ENCODE results near the gene C15orf40. TPM values are rescaled to one million over a fixed set of nuclear protein-coding genes. Genes with fewer than 3 reads are reported as not detected.

C15orf40 gene
- total and polyA plus RNA-seq, 2 of the 13 experiments (the other 11 are each of a cell fraction or from before 2014, with no cell fraction given) = 24.0 to 26.3 TPM

DNA sequence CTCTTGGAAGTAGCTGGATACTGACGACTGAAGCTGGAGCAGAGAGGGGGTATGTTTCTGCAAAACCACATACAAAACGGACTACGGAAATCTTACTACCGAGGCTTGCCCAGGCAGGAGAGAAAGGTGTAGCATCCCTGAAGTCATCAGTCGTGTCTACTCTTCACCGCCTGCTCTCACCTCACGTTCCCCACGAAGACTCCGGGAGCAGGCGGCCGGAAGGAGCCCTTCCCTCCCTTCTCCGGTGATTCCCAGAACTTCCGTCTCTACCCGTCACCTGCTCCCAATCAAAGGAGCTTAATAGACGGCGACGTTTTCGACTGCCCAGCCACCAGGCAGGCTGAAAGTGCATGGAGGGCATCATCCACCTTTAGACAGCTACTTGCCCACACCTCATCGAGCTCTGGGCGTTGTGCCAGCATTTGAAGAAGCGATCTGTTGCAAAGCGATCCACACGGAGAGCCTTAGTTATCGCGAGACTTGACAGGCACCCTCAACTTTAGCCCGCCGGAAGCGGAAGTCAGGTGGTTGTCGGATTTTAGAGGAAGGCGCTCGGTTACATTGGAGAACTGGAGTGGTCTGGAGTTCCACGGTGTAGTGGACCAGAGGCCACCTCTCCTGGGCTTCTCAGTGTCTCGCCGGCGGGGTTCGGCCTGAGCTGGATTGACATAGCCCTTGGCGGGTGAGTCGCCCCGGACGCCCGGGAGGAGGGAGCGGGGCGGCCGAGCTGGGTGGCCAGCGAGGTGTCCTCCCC lies 25.6 kb downstream of the C15orf40 start, which contains the start of gene RAMAC (continued):
- TF ChIP-seq, protein P1, sequence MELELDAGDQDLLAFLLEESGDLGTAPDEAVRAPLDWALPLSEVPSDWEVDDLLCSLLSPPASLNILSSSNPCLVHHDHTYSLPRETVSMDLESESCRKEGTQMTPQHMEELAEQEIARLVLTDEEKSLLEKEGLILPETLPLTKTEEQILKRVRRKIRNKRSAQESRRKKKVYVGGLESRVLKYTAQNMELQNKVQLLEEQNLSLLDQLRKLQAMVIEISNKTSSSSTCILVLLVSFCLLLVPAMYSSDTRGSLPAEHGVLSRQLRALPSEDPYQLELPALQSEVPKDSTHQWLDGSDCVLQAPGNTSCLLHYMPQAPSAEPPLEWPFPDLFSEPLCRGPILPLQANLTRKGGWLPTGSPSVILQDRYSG (CRISPR knock-in tag; IDR thresholded peaks at IDR 0.05) = peak; percentile 94; the same call in 1 of the 2 replicates
- TF ChIP-seq, protein P2, sequence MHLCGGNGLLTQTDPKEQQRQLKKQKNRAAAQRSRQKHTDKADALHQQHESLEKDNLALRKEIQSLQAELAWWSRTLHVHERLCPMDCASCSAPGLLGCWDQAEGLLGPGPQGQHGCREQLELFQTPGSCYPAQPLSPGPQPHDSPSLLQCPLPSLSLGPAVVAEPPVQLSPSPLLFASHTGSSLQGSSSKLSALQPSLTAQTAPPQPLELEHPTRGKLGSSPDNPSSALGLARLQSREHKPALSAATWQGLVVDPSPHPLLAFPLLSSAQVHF (CRISPR knock-in tag; IDR thresholded peaks at IDR 0.05) = 0 out of 2 replicates have a peak, but pooled peaks have one; percentile 67
- no peak for TF ChIP-seq NFYB (CRISPR knock-in tag; IDR thresholded peaks at IDR 0.05)
- TF ChIP-seq RFXAP (CRISPR knock-in tag; IDR thresholded peaks at IDR 0.05; ENCODE audit: borderline replicate concordance) = peak; percentile 68; the same call in 1 of the 2 replicates
- TF ChIP-seq, protein P3, sequence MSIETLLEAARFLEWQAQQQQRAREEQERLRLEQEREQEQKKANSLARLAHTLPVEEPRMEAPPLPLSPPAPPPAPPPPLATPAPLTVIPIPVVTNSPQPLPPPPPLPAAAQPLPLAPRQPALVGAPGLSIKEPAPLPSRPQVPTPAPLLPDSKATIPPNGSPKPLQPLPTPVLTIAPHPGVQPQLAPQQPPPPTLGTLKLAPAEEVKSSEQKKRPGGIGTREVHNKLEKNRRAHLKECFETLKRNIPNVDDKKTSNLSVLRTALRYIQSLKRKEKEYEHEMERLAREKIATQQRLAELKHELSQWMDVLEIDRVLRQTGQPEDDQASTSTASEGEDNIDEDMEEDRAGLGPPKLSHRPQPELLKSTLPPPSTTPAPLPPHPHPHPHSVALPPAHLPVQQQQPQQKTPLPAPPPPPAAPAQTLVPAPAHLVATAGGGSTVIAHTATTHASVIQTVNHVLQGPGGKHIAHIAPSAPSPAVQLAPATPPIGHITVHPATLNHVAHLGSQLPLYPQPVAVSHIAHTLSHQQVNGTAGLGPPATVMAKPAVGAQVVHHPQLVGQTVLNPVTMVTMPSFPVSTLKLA (IDR thresholded peaks at IDR 0.05) = no peak
- peak; percentile 81; the same call in 1 of the 2 replicates for TF ChIP-seq KAT7 (CRISPR knock-in tag; IDR thresholded peaks at IDR 0.05; ENCODE audit: borderline replicate concordance)
- TF ChIP-seq, protein P4, sequence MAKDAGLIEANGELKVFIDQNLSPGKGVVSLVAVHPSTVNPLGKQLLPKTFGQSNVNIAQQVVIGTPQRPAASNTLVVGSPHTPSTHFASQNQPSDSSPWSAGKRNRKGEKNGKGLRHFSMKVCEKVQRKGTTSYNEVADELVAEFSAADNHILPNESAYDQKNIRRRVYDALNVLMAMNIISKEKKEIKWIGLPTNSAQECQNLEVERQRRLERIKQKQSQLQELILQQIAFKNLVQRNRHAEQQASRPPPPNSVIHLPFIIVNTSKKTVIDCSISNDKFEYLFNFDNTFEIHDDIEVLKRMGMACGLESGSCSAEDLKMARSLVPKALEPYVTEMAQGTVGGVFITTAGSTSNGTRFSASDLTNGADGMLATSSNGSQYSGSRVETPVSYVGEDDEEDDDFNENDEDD (CRISPR knock-in tag; IDR thresholded peaks at IDR 0.05; ENCODE audit: borderline replicate concordance) = peak; percentile 99
- no peak; the same call in 1 of the 2 replicates for TF ChIP-seq FOXK1 (CRISPR knock-in tag; IDR thresholded peaks at IDR 0.05; ENCODE audit: borderline replicate concordance, low read depth)
- TF ChIP-seq RXRA (CRISPR knock-in tag; IDR thresholded peaks at IDR 0.05) = peak; percentile 62
- no peak for TF ChIP-seq ATM (IDR thresholded peaks at IDR 0.05; ENCODE audit: borderline replicate concordance)
- peak; percentile 39; the same call in 1 of the 2 replicates for TF ChIP-seq HOXA5 (CRISPR knock-in tag; IDR thresholded peaks at IDR 0.05)
- TF ChIP-seq ZBTB7A (CRISPR knock-in tag; IDR thresholded peaks at IDR 0.05) = peak; percentile 91
- TF ChIP-seq NFATC3 (CRISPR knock-in tag; IDR thresholded peaks at IDR 0.05) = 0 out of 2 replicates have a peak, but pooled peaks have one; percentile 71
- peak; percentile 56 for TF ChIP-seq ZFY (CRISPR knock-in tag; IDR thresholded peaks at IDR 0.05)
- no peak for TF ChIP-seq TP53 (CRISPR knock-in tag; conservative IDR thresholded peaks at IDR 0.05)
- TF ChIP-seq DMAP1 (CRISPR knock-in tag; IDR thresholded peaks at IDR 0.05) = peak; percentile 90
- 0 out of 2 replicates have a peak, but pooled peaks have one; percentile 54 for TF ChIP-seq EED (CRISPR knock-in tag; IDR thresholded peaks at IDR 0.05)
- TF ChIP-seq, protein P5, sequence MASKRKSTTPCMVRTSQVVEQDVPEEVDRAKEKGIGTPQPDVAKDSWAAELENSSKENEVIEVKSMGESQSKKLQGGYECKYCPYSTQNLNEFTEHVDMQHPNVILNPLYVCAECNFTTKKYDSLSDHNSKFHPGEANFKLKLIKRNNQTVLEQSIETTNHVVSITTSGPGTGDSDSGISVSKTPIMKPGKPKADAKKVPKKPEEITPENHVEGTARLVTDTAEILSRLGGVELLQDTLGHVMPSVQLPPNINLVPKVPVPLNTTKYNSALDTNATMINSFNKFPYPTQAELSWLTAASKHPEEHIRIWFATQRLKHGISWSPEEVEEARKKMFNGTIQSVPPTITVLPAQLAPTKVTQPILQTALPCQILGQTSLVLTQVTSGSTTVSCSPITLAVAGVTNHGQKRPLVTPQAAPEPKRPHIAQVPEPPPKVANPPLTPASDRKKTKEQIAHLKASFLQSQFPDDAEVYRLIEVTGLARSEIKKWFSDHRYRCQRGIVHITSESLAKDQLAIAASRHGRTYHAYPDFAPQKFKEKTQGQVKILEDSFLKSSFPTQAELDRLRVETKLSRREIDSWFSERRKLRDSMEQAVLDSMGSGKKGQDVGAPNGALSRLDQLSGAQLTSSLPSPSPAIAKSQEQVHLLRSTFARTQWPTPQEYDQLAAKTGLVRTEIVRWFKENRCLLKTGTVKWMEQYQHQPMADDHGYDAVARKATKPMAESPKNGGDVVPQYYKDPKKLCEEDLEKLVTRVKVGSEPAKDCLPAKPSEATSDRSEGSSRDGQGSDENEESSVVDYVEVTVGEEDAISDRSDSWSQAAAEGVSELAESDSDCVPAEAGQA (IDR thresholded peaks at IDR 0.05; ENCODE audit: low read depth) = no peak
- TF ChIP-seq, protein P5 (CRISPR knock-in tag; IDR thresholded peaks at IDR 0.05; ENCODE audit: borderline replicate concordance) = no peak
- no peak for TF ChIP-seq FOXP1 (IDR thresholded peaks at IDR 0.05)
- no peak for TF ChIP-seq FOXP1 (CRISPR knock-in tag; IDR thresholded peaks at IDR 0.05)

All from HepG2 (cell line).